Measurements from ENCODE around the gene OTUD3.
"Not testable (repeated sequence)": the region's sequence is repeated elsewhere in the genome, so short reads cannot be mapped to it uniquely, and the experiment has no call there.

Gene OTUD3

GRCh38 chr1:19882111-19883071 is at the start of gene OTUD3:
OTUD3 (plus strand) TSS chr1:19882395; CDS start chr1:19882514, 119 bp downstream.
- DNase-seq (ENCODE audit: low read depth in 3 of 3, low spot score in 1 of 3): peak; percentile 88 to 93 (median 91)

GRCh38 chr1:19835578-19835977 is 46.6 kb upstream of the OTUD3 start:
- DNase-seq (ENCODE audit: low read depth in 3 of 3, low spot score in 1 of 3): no peak

GRCh38 chr1:19837866-19838265 is 44.3 kb upstream of the OTUD3 start:
- DNase-seq (ENCODE audit: low read depth in 3 of 3, low spot score in 1 of 3): no peak

- DNase-seq (ENCODE audit: low read depth in 3 of 3, low spot score in 1 of 3): no peak
These were observed 42.0 kb upstream of the OTUD3 start for GRCh38 chr1:19840228-19840627.

GRCh38 chr1:19844731-19845495 is 37.3 kb upstream of the OTUD3 start:
- DNase-seq (ENCODE audit: low read depth in 3 of 3, low spot score in 1 of 3): no peak

GRCh38 chr1:19845555-19845954 is 36.6 kb upstream of the OTUD3 start:
- DNase-seq (ENCODE audit: low read depth in 3 of 3, low spot score in 1 of 3): no peak

- no peak for DNase-seq (ENCODE audit: low read depth in 3 of 3, low spot score in 1 of 3)
These were observed 35.9 kb upstream of the OTUD3 start for GRCh38 chr1:19846338-19846737.

- not testable (repeated sequence) for DNase-seq (ENCODE audit: low read depth in 3 of 3, low spot score in 1 of 3)
These were observed 34.9 kb upstream of the OTUD3 start for GRCh38 chr1:19847334-19847733.

- DNase-seq (ENCODE audit: low read depth in 3 of 3, low spot score in 1 of 3): not testable (repeated sequence)
These were observed 32.9 kb upstream of the OTUD3 start for GRCh38 chr1:19849307-19849706.

- DNase-seq (ENCODE audit: low read depth in 3 of 3, low spot score in 1 of 3): no peak
These were observed 32.0 kb upstream of the OTUD3 start for GRCh38 chr1:19850214-19850613.

GRCh38 chr1:19852036-19852435 is 30.2 kb upstream of the OTUD3 start:
- DNase-seq (ENCODE audit: low read depth in 3 of 3, low spot score in 1 of 3): no peak

GRCh38 chr1:19854866-19855265 is 27.3 kb upstream of the OTUD3 start:
- DNase-seq (ENCODE audit: low read depth in 3 of 3, low spot score in 1 of 3): no peak

GRCh38 chr1:19858893-19859292 is 23.3 kb upstream of the OTUD3 start:
- DNase-seq (ENCODE audit: low read depth in 3 of 3, low spot score in 1 of 3): no peak

GRCh38 chr1:19859876-19860275 is 22.3 kb upstream of the OTUD3 start:
- DNase-seq (ENCODE audit: low read depth in 3 of 3, low spot score in 1 of 3): no peak

- DNase-seq (ENCODE audit: low read depth in 3 of 3, low spot score in 1 of 3): no peak
These were observed 21.8 kb upstream of the OTUD3 start for GRCh38 chr1:19860418-19860817.

GRCh38 chr1:19861034-19861433 is 21.2 kb upstream of the OTUD3 start:
- no peak for DNase-seq (ENCODE audit: low read depth in 3 of 3, low spot score in 1 of 3)

- DNase-seq (ENCODE audit: low read depth in 3 of 3, low spot score in 1 of 3): no peak
These were observed 20.2 kb upstream of the OTUD3 start for GRCh38 chr1:19861842-19862530.

- DNase-seq (ENCODE audit: low read depth in 3 of 3, low spot score in 1 of 3): no peak
These were observed 19.3 kb upstream of the OTUD3 start for GRCh38 chr1:19862944-19863343.

- DNase-seq (ENCODE audit: low read depth in 3 of 3, low spot score in 1 of 3): no peak
These were observed 17.5 kb upstream of the OTUD3 start for GRCh38 chr1:19864570-19865160.

- no peak for DNase-seq (ENCODE audit: low read depth in 3 of 3, low spot score in 1 of 3)
These were observed 16.2 kb upstream of the OTUD3 start for GRCh38 chr1:19866029-19866428.

GRCh38 chr1:19866758-19867157 is 15.4 kb upstream of the OTUD3 start:
- no peak for DNase-seq (ENCODE audit: low read depth in 3 of 3, low spot score in 1 of 3)
